Loucy (cell line): Measurements from ENCODE around the gene QRSL1.

Source experiments
- H2AFZ ChIP-seq: fragments of 200-600 bp; sonication (generic); 2 replicates; pipeline ENCODE4 v1.6.0; 2016; ENCODE audit warnings: antibody characterized with exemption, mild to moderate bottlenecking, low read length, moderate library complexity
- H3F3A ChIP-seq: fragments of 200-600 bp; 2 replicates; pipeline ENCODE4 v1.6.0; 2016; ENCODE audit warnings: antibody characterized with exemption, low read depth, mild to moderate bottlenecking
- H3K27me3 ChIP-seq: fragments of 200-600 bp; sonication (generic); 2 replicates; pipeline ENCODE4 v1.6.1; 2014; ENCODE audit warnings: low read length, mild to moderate bottlenecking; ENCODE audit not compliant: insufficient read depth, poor library complexity, severe bottlenecking
- H3K36me3 ChIP-seq: fragments of 200-600 bp; sonication (generic); 2 replicates; pipeline ENCODE4 v1.6.1; 2016; ENCODE audit warnings: low read length; ENCODE audit not compliant: insufficient read depth
- H3K4me1 ChIP-seq: fragments of 200-600 bp; sonication (generic); 2 replicates; pipeline ENCODE4 v1.5.1; 2014; ENCODE audit warnings: low read length, mild to moderate bottlenecking; ENCODE audit not compliant: insufficient read depth, poor library complexity, severe bottlenecking
- H3K4me2 ChIP-seq: fragments of 200-600 bp; sonication (generic); 2 replicates; pipeline ENCODE4 v1.6.0; 2014; ENCODE audit warnings: antibody characterized with exemption, low read length, low read depth, mild to moderate bottlenecking; ENCODE audit not compliant: poor library complexity, severe bottlenecking
- H3K4me3 ChIP-seq: fragments of 200-600 bp; sonication (generic); 2 replicates; pipeline ENCODE4 v1.5.1; 2014; ENCODE audit warnings: low read length, mild to moderate bottlenecking, mixed read lengths; ENCODE audit not compliant: poor library complexity, severe bottlenecking
- H3K79me2 ChIP-seq: fragments of 200-600 bp; sonication (generic); 2 replicates; pipeline ENCODE4 v1.6.1; 2014; ENCODE audit warnings: low read length; ENCODE audit not compliant: insufficient read depth
- H3K9ac ChIP-seq: fragments of 200-600 bp; sonication (generic); 2 replicates; pipeline ENCODE4 v1.6.0; 2014; ENCODE audit warnings: mild to moderate bottlenecking, low read depth, low read length, moderate library complexity; ENCODE audit not compliant: poor library complexity, severe bottlenecking
- H3K9me2 ChIP-seq: fragments of 200-600 bp; sonication (generic); replicated peaks from 2 replicates; pipeline ENCODE4 v1.6.1; 2016; ENCODE audit warnings: low read depth, low read length, mixed read lengths
- H3K9me3 ChIP-seq: fragments of 200-600 bp; sonication (generic); 2 replicates; pipeline ENCODE4 v1.6.1; 2014; ENCODE audit warnings: mild to moderate bottlenecking, antibody characterized with exemption, low read length, low read depth; ENCODE audit not compliant: insufficient read depth
- H4K20me1 ChIP-seq: fragments of 200-600 bp; sonication (generic); 2 replicates; pipeline ENCODE4 v1.6.0; 2014; ENCODE audit warnings: antibody characterized with exemption, low read length, mild to moderate bottlenecking; ENCODE audit not compliant: insufficient read depth, poor library complexity, severe bottlenecking
- EZH2phosphoT487 ChIP-seq: fragments of 200-600 bp; IDR thresholded peaks from 2 replicates; pipeline ENCODE4 v1.6.1; 2018; ENCODE audit warnings: antibody characterized with exemption, mild to moderate bottlenecking, moderate library complexity, borderline replicate concordance
- TF ChIP-seq, protein P1 (sequence below): fragments of 200-600 bp; sonication (generic); conservative IDR thresholded peaks from 2 replicates; pipeline ENCODE4 v1.5.1; 2014; ENCODE audit warnings: mild to moderate bottlenecking, antibody characterized with exemption, low read length

The QRSL1 gene

DNA sequence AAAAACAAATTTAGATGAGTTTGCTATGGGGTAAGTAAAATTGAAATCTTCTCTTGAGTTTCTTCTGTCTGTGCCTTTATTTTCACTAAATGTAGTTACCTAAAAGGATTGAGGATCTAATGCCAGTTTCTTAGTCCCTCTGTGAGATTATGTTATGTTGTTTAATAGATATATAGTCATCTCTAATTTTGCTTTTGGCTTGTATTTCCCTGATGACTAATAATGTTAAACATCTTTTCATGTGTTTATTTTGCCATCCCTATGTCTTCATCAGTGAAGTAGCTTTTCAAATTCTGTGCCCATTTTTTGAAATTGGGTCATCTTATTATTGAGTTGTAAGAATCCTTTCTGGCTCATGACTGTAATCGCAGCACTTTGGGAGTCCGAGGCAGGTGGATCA, 13.7 kb downstream of the QRSL1 start:
- no peaks in the 10 kb centered on the region for H3K9me2 ChIP-seq

GRCh38 chr6:106648651-106649308, 19.4 kb downstream of the QRSL1 start:
- no peaks in the 10 kb centered on the region for H3K4me1 ChIP-seq
- H3K79me2 ChIP-seq = no peaks in the 10 kb centered on the region
- no peak overlapping the region for H3K4me3 ChIP-seq
- H3K9ac ChIP-seq = no peak overlapping the region
- no peaks in the 10 kb centered on the region for H3K9me3 ChIP-seq
- no peaks in the 10 kb centered on the region for H4K20me1 ChIP-seq
- no peak for TF ChIP-seq EZH2phosphoT487
- TF ChIP-seq, protein P1, sequence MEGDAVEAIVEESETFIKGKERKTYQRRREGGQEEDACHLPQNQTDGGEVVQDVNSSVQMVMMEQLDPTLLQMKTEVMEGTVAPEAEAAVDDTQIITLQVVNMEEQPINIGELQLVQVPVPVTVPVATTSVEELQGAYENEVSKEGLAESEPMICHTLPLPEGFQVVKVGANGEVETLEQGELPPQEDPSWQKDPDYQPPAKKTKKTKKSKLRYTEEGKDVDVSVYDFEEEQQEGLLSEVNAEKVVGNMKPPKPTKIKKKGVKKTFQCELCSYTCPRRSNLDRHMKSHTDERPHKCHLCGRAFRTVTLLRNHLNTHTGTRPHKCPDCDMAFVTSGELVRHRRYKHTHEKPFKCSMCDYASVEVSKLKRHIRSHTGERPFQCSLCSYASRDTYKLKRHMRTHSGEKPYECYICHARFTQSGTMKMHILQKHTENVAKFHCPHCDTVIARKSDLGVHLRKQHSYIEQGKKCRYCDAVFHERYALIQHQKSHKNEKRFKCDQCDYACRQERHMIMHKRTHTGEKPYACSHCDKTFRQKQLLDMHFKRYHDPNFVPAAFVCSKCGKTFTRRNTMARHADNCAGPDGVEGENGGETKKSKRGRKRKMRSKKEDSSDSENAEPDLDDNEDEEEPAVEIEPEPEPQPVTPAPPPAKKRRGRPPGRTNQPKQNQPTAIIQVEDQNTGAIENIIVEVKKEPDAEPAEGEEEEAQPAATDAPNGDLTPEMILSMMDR = no peak
- H3K4me2 ChIP-seq = no peak overlapping the region
- H3K9me2 ChIP-seq = no peaks in the 10 kb centered on the region
- no peak overlapping the region for H2AFZ ChIP-seq
- no peaks in the 10 kb centered on the region for H3F3A ChIP-seq
- peaks cover 66% of the 10 kb centered on the region for H3K36me3 ChIP-seq
- H3K27me3 ChIP-seq = no peaks in the 10 kb centered on the region

More for the DNA sequence above, 13.7 kb downstream of the QRSL1 start:
- no peaks in the 10 kb centered on the region for H3K9me3 ChIP-seq
- H3K36me3 ChIP-seq = peaks cover 52% of the 10 kb centered on the region
- no peak overlapping the region for H3K4me2 ChIP-seq
- no peak for TF ChIP-seq EZH2phosphoT487
- TF ChIP-seq, protein P1 = no peak
- no peak overlapping the region for H3K4me3 ChIP-seq
- peaks cover 18% of the 10 kb centered on the region; the same call in 1 of the 2 replicates for H3K79me2 ChIP-seq
- H3F3A ChIP-seq = no peaks in the 10 kb centered on the region
- no peak overlapping the region for H3K9ac ChIP-seq
- H4K20me1 ChIP-seq = no peaks in the 10 kb centered on the region
- H3K27me3 ChIP-seq = no peaks in the 10 kb centered on the region
- peaks cover 5% of the 10 kb centered on the region for H3K4me1 ChIP-seq
- H2AFZ ChIP-seq = no peak overlapping the region

GRCh38 chr6:106658469-106658868, 29.1 kb downstream of the QRSL1 start:
- Histone ChIP-seq H3K36me3 (peaks cover 68% of the 10 kb centered on the region), H3K9me3 (peaks cover 4% of the 10 kb centered on the region), H3K4me3 (no peak overlapping the region), H3K79me2 (no peaks in the 10 kb centered on the region), H3K27me3 (no peaks in the 10 kb centered on the region), H4K20me1 (no peaks in the 10 kb centered on the region), H3K9ac (no peak overlapping the region), H2AFZ (no peak overlapping the region), H3K9me2 (no peaks in the 10 kb centered on the region), H3F3A (no peaks in the 10 kb centered on the region), H3K4me2 (no peak overlapping the region), H3K4me1 (no peaks in the 10 kb centered on the region)
- TF ChIP-seq, protein P1 = no peak
- no peak for TF ChIP-seq EZH2phosphoT487
